Measurements from ENCODE around the gene GLO1.

DNA sequence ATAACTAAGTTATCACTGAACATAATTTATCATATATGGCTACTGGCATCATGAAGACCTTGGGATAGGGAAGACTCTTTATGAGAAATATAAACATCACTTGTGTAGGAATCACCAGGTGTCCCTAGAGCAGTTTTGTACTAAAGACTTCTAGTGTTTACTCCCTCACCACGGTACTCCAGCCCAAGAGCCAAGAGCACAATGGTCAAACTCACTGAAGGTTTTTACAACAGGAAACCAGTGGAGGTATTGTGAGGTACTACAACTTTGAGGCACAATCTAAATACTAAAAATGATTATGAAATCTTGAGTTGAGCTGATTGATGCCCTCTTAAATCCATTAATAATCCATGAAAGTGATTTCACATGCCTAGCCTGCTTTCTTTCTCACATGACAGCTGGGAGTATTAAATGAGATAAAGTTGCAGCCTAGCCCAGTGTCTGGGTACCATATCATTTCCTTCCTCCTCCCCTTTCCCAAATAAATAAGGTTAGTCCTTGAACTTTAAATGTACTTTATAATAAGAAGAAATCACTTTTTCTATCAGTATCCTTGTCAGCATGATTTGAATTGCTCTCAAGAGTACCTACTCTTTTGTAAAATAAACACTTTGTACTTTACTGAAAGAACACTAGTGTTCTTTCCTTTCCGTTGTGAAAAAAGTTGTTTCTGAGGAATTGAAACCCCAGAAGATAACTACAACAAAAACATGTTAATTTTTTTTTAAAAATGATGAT, 26.5 kb downstream of the GLO1 start:
- TF ChIP-seq, protein P1, sequence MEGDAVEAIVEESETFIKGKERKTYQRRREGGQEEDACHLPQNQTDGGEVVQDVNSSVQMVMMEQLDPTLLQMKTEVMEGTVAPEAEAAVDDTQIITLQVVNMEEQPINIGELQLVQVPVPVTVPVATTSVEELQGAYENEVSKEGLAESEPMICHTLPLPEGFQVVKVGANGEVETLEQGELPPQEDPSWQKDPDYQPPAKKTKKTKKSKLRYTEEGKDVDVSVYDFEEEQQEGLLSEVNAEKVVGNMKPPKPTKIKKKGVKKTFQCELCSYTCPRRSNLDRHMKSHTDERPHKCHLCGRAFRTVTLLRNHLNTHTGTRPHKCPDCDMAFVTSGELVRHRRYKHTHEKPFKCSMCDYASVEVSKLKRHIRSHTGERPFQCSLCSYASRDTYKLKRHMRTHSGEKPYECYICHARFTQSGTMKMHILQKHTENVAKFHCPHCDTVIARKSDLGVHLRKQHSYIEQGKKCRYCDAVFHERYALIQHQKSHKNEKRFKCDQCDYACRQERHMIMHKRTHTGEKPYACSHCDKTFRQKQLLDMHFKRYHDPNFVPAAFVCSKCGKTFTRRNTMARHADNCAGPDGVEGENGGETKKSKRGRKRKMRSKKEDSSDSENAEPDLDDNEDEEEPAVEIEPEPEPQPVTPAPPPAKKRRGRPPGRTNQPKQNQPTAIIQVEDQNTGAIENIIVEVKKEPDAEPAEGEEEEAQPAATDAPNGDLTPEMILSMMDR (IDR thresholded peaks at IDR 0.05) = no peak
- no peak for TF ChIP-seq ZFX (IDR thresholded peaks at IDR 0.05; ENCODE audit: borderline replicate concordance)
